Activated CD4-positive, alpha-beta T cell treated with anti-CD3 and anti-CD28 coated beads for 4 hours (primary cell): Measurements from ENCODE around the gene PDE6B.
"Not testable (repeated sequence)": the region's sequence is repeated elsewhere in the genome, so short reads cannot be mapped to it uniquely, and the experiment has no call there.

Source experiments
- DNase-seq, 2 donors: peaks; one replicate each; pipeline ENCODE4 v3.0.0-alpha.2; 2020

Gene PDE6B

GRCh38 chr4:622996-623913, 2.1 kb upstream of the PDE6B start:
- DNase-seq: no peak

- no peak for DNase-seq
Observed at GRCh38 chr4:623914-624566, 1.3 kb upstream of the PDE6B start.

- no peak for DNase-seq
Observed at GRCh38 chr4:625631-626161, 323 bp downstream of the PDE6B start.

- no peak for DNase-seq
Observed at GRCh38 chr4:626201-627091, 1.1 kb downstream of the PDE6B start.

DNA sequence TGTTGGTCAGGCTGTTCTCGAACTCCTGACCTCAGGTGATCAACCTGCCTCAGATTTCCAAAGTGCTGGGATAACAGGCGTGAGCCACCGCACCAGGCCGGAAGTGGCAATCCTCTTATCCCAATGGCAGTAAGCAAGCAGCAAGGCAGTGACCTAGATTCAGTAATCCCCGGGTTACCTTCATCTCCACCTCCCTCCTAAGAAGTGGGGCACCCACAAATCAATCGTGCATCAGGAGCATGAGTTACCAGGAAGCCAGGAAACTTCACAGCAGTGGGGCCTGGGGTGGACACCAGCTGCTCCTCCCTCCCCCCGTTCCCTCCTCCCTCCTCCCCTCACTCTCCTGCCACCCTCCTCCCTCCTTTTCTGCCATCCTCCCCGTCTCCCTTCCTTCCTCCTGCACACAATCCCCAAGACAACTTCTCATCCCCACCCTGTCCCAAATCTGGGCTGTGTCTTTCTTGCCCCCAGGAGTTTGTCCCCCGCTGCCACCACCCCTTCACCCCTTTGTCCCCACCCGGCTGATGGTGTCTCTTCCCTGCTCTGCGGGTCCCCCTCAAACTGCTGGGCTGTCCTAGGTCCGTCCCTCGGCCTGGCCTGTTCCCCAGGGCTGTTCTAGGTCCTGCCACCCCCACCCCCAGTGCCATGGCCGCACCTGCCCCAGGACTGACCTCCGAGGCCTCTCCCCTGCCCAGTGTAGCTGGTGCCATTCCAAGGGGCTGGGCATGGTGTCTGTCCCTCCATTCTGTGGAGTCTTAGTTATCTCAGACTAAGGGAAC, 2.2 kb downstream of the PDE6B start:
- DNase-seq: no peak

DNA sequence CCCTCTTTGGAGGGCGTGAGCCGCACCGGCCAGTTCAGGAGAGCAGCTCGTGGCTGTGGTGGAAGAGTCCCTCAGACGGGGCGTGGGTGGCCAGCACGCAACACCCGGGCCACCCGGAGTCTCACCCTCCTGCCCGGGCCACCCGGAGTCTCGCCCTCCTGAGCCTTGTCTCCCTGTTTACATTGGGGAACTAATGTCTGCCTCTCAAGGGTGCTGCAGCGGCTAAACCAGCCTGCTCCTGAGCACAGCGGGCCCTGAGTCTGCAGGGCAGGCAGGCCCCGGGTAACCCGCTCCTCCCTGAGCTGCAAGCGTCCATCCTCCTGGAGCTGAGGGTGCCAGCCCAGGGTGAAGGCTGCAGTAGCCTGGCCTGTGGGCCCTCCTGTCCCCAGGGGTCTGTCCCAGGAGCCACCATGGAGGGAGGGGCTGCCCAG, 3.0 kb downstream of the PDE6B start:
- no peak for DNase-seq

DNA sequence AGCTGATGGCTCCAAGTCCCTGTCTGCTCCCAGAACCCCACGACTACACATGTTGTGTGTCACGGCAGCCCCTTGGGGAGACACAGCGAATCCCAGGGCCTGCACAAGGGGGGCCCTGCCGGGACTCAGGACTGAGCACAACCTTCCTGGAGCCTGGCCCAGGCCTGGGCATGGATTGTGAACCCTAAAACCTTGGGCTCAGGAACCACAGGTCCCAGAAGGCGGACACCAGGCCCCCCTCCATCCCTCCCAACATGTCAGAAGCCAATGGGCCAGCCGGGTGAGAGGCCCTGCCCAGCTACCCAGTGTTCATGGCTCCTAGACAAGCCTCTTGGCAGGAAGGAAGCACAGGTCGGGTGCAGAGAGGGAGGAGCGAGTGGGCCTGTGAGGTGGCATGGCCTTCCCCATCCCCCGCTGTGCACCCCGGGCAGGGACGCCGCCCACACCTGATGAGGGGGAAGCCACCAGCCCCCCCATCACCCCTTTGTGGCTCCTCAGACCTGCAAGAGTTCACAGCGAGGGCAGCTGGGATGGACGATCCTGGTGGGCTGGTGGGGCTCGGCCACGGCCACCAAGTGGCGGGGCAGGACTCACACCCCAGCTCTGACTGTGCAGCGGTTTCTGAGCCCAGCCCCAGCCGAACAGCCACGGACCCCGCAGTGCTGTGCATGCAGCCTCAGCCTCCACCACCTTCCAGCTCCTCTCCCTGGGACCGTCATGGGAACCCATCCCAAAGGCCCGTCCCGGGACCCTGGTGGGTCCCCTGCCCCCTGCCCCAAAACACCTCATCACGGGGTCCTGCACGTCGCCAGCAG, 3.7 kb downstream of the PDE6B start:
- DNase-seq: no peak

DNA sequence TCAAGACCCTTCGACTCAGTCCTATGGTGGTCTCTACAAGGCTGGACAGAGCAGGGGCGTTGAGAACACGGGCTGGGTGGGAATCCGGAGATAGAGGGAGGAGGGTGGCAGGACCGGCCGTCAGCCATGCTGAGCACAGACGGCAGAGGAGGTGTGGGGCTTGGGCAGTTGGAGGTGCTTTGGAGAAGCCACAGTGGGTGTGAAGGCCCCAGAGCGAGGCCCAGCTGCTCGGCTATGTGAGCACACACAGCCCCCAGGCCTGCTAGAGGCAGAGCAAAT, 4.2 kb downstream of the PDE6B start:
- no peak for DNase-seq

DNA sequence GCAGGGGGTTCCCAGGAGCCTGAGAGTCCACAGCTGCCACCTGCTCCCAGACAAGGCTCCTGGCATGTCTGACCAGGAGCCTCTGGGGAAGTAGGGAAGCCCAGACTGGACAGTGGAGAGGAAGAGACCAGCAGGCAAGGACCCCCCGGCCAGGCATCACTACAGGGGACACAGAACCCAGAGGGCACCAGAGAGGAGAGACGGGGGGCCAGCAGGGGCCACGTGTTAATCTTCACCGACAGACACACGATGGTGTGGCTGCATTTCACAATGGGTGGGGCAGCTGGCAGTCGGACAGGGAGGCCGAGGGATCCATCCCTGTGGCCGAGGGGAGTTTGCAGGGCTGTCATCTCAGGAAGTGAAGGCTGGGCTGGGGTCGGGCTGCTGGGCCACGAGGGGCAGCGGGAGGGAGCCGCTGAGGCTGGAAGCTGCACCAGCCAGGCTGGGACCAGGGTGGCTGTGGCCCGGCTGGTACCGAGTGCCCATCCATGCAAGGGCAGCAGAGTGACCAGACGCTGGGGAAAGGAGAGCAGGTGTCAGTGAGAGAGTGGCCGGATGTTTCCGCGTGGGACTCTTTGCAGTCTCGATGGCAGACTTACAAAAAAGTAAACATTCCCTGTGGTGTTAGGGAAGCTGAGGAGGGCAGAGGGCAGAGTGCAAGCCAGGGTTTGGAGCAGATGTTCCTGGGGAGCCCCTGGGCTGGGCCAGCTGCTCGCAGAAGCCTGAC, 4.7 kb downstream of the PDE6B start:
- DNase-seq: no peak

- DNase-seq: no peak
Observed at GRCh38 chr4:630656-631055, 5.3 kb downstream of the PDE6B start.

DNA sequence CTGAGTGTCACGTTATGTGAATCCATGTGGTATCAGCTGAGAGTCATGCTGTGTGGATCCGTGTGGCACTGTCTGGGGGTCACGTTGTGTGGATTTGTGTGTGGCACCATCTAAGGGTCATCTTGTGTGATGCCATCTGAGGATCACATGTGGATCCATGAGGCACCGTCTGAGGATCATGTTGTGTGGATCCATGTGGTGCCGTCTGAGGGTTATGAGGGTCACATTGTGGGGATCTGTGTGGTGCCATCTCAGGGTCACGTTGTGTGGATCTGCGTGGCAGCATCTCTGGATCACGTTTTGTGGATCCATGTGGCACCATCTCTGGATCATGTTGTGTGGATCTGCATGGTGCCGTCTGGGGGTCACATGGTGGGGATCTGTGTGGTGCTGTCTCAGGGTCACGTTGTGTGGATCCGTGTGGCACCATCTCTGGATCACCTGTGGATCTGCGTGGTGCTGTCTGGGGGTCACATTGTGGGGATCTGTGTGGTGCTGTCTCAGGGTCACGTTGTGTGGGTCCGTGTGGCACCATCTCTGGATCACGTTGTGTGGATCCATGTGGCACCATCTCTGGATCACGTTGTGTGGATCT, 6.9 kb downstream of the PDE6B start:
- no peak for DNase-seq

DNA sequence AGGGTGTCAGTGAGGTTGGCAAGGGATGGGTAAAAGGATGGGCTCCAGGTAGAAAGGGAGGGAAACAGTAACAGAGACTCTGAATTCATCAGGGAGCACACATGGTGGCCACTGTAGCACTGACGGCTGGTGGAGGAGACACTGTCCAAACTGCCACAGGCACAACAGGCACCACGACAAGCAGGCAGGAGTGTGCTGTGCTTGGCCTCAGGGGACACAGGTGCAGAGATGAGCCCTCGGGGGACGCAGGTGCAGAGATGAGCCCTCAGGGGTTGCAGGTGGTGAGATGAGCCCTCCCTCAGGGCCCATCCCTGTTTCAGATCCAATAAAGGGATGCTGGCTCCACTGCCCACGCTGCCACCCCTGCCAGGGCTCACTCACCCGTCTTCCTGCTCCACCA, 7.6 kb downstream of the PDE6B start:
- no peak for DNase-seq

DNA sequence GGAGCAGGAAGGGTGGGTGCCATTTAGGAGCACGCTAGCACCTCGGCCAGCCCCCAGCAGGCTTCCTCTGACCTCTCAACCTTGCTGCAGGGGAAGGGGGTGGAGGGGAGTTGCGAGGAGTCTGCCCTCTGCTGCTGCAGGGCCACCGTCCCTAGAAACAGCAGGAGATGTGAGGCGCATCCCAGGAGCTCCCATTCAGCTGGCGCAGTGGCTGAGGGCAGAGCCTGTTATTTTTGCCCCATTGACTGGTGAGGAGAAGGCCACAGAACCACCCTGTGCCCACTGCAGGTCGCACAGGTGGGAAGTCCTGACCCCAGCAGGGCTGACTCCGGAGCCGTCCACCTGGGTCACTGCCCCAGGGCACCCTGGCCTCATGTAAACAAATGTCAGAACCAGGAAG, 8.0 kb downstream of the PDE6B start:
- DNase-seq: no peak

GRCh38 chr4:633976-634598, 8.7 kb downstream of the PDE6B start:
- no peak for DNase-seq

DNA sequence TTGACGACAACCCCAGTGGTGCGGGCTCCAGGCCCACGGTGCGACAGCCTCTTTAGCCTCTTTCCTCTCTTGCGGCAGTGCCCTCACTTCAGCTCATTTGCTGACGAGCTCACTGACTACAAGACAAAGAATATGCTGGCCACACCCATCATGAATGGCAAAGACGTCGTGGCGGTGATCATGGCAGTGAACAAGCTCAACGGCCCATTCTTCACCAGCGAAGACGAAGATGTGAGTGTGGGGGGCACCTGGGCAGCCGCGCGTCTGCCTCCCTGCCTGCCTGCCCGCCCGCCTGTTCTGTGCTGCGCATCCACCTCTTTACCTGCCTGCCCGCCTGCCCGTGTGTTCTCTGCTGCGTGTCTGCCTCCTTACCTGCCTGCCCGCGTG, 9.2 kb downstream of the PDE6B start:
- DNase-seq: no peak

DNA sequence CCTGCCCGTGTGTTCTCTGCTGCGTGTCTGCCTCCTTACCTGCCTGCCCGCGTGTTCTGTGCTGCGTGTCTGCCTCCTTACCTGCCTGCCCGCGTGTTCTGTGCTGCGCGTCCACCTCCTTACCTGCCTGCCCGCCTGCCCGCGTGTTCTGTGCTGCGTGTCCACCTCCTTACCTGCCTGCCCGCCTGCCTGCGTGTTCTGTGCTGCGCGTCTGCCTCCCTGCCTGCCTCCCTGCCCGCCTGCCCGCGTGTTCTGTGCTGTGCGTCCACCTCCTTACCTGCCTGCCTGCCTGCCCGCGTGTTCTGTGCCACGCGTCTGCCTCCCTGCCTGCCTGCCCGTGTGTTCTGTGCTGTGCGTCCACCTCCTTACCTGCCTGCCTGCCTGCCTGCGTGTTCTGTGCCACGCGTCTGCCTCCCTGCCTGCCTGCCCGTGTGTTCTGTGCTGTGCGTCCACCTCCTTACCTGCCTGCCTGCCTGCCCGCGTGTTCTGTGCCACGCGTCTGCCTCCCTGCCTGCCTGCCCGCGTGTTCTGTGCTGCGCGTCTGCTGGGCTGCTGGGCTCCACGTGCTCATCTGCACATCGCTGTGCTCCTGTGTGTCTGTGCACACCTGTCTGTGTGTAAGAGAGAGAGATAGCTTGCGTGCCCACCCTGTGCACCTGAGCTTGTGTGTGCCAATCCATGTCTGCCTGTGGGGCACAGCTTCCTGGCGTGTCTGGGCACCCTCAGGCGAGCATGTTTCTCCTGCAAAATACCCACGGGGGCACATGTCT, 9.9 kb downstream of the PDE6B start:
- not testable (repeated sequence) for DNase-seq

DNA sequence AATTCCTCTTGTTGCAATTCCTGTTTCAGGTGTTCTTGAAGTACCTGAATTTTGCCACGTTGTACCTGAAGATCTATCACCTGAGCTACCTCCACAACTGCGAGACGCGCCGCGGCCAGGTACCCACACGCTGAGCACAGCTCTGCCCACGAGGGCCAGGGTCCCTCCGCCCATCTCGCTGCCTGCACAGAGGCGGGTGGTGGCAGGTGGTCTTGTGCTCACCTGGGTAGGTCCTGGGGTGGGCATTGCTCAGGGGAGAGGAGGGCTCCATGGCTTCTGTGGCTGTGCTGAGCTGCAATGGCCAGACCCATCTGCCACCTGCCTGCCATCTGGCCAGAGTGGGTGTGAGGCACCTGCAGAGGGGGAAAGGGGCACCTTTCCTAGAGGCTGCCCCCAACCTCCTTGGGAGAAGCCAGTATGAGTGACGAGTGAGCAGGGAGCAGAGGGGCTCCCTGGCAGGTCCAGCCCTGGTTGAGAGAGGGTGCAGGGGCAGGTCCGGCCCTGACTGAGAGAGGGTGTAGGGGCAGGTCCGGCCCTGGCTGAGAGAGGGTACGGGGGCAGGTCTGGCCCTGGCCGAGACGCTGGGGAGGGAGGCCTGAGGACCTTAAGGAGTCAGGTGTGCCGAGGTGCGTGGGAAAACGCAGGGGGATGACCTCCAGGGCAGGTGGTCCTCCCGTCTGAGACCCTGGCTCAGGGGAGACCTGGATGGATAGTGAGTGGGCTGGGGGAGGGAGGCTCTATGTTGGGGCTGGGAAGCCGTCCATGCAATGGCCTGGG, 10.7 kb downstream of the PDE6B start:
- no peak for DNase-seq

- DNase-seq: no peak
Observed at GRCh38 chr4:636628-637159, 11.3 kb downstream of the PDE6B start.
